DMS153 treated with DMSO at 0.1 percent for 48 hours (cell line): ENCODE data around the gene CAMTA1.
"Not testable (repeated sequence)": the region's sequence is repeated elsewhere in the genome, so short reads cannot be mapped to it uniquely, and the experiment has no call there.

Experiments used
- DNase-seq: peaks from one replicate; lab custom pipeline; 2025; ENCODE audit not compliant: unreplicated experiment; lab: John Stamatoyannopoulos, UW

CAMTA1 gene

DNA sequence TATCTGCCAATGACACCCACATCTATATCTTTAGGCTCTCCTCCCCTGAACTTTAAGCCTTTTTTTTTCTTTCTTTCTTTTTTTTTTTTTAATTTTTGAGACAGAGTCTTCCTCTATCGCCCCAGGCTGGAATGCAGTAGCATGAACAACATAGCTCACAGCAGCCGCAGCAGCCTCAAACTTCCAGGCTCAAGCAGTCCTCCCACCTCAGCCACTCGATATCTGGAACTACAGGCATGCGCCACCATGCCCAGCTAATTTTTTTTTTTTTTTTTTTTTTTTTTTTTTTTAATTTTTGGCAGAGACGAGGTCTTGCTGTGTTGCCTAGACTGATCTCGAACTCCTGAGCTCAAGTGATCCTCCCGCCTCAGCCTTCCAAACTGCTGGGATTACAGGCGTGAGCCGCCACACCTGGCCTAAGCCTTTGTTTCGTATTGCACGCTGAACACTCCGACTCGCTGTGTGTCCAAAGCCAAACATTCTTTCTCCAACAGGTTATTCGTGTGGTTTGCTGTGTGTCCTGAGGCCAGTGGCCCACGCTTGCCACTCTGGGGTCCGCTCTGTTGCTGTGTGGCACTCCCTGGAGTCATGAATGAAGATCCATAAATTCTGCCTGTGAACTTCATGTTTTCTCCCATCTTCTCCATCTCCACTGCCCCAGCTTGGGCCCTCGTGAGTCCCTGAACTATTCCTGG, 119.4 kb downstream of the CAMTA1 start:
- no peak for DNase-seq

DNA sequence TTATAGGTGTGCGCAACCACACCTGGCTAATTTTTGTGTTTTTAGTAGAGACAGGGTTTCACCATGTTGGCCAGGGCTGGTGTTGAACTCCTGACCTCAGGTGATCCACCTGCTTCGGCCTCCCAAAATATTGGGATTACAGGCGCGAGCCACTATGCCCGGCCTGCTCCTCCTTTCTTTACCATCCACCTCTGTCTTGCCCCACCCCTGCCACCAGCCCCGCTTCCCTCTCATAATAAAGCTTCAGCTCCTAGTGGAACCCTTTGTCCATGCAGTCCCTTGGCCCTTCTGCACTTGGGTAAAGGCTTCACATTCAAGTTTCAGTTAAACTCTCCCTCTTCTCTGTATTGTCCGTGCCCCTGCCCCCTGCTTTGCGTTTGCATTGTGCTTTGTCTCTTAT, 120.1 kb downstream of the CAMTA1 start:
- DNase-seq = no peak

DNA sequence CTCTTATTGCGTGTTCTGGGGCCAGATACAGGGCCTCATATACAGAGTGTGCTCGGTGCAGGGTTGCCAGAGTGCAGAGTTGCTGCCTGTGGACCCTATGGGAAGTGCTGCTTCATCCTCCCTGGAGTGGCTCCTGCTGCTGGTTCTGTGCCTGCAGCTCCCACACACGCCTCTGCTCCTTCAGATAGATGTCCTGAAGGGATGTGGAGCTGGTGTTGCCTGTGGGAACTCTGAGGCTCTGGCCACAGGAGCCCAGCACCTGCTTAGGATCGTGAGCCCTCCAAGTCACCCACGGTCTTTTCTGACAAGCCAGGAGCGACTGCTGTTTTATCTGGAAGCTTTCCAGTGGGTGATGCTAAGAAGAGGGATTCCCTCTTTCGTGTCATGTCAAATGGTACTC, 120.5 kb downstream of the CAMTA1 start:
- DNase-seq = no peak

DNA sequence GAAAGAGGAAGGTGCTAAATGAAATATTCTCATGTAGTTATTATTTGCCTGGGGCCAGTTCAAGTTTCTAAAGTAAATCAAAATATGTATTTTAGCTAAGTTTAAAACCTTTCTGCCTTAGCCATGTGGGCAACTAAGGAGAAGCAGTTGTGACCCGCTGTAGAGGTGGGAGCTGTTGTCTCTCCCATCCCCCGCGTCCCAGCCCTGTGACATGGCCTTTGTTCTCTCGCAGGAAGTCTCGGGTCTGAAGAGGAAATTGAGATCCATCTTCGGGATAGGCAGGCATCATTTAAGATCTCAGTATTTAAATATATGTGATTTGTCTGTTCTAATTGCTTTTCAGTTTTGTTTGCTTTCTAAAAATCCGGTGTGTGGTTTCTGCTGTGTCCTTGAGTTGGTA, 121.5 kb downstream of the CAMTA1 start:
- no peak for DNase-seq

DNA sequence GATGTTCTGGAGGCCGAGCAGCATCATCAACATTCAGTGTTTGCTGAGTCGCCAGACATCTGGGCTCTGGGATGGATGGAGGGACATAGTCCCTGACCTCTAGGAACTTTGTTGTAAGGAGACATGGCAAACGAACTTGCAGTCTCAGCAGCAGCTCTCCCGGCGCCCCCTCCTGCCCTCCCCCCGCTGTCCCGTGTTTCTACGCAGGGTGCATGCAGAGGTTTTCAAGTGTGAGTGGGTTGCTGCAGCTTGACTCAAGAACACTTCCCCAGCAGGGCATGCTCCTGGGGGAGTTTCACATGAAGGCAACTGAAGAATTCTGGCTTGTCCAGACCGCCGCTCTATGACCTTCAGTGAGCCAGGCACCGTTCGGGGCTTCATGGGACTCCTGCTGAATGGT, 121.9 kb downstream of the CAMTA1 start:
- DNase-seq = no peak

DNA sequence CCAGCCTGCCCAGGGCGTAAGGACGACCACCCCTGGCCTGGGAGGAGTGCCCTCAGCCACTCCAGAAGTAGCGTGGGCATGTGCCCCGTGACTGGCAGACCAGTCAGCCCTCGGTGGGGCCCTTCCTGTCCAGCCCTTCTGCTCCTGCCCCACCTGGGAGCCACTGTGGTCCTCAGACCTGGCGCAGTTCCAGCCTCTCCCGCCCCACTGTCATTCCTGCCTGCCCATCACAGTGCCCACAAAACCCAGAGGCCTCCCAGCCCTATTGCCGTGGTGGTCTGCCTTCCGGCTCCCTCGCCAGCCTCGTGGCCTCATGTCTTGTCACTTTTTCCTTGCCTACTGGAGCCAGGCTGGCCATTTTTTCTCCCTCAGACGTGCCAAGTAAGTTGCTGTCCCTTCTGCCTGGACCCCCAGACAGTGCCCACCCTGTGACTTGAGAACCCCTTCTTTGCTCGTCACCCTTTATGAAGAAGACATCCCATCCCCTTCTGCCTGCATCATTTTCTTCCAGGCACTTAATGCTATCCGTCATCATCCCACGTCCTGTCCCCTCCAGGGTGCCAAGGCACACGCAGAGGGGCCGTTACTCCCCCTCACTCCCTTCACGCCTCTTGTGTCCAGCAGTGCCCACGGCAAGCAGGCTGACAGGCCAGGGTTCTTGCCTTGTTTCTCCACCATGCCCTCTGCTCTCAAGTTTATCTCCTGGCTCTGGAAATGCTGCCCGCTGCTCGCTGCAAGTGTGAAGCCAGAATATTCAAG, 122.6 kb downstream of the CAMTA1 start:
- no peak for DNase-seq

DNA sequence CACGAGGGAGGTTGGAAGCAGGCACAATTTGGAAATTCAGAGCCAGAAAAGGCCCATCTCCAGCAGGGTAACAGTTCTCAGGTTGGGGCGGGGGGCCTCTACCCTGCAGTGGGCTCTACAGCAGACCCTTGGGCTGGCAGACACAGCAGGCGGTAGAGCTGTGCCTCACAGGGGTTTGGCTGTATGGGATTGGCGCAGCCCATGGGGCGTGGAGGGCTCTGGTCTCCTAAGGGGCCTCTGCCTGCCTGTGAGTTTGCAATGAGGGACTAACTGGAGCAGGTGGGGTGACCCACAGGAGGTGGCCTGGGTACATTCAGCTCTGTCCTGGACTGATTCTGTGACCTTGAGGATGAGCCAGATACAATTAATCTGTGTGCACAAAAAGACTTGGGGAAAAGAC, 124.1 kb downstream of the CAMTA1 start:
- no peak for DNase-seq

DNA sequence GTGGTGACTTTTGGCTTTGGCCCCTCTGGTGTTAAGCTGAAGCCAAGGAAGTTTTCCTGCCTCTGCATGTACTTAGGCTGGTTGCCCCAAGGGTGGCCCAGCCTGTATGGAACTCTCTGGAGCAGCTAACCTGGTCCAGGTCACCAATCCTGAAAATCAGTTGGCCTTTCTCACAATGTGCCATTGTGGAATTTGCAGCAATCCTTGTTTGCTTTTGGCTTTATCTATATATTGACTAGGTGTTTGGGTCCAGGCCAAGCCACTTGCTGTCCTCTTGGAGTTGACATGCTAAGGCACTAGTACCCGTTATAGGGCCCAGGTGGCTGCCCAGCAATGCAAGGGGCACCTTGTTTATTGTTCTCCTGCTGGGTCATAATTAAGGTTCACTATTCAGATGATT, 124.6 kb downstream of the CAMTA1 start:
- DNase-seq = no peak

DNA sequence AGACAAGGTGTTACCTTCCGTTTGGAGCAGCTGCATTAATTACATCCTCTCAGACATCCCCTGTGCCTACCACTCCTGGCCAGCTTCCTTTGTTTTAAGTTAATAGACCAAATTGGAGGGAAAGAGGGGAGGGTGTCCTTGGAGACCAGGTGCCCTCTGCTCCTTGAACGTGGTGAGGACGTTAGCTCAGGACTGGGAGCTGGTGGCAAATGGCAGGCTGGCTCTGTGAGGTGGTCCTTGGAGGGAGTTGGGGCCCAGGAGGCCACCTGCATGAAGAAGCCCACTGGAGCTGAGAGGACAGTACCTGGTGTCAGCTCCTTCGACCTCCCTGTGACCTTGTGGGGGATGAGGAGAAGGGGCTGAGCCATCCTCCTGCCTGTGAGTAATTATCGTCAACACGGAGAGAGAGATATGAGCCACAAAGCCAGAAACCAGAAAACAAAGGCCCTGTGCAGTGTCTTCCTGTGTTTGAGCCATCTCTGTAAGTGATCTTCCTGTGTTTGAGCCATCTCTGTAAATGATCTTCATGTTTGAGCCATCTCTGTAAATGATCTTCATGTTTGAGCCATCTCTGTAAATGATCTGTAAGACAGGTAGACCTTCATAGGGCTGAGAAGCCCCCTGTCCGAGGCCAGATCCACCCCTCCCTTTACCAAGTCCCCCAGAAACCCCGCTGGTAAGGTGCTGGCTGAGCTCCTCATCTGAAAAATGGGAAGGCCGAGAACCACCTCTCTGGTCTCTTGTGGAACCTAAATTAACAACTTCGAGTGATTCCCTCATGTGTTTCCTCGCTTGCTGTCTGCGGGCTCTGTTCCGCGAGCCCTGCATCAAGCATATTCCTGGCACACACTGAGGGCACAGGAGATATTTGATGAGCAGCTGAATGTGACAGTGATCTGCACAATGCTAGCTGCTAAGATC, 126.0 kb downstream of the CAMTA1 start:
- DNase-seq = no peak

DNA sequence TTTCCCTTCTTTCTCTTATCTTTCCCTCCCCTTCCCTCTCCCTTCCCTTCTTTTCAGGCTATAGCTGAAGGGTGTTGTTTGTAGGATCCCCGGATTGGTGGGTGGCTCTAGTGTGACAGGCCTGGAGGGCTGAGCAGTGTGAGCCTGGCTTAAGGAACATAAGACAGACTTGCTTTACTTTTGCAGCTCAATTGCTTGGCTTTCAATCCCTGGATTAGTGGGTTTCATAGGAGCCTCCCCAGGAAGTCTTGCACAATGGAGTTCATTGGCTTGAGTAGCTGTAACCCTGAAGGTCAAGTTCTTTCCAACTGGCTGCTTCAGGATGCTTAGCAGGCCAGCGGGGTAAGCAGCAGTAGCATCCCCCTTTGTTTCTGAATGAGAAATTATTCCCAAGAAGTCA, 126.7 kb downstream of the CAMTA1 start:
- DNase-seq = no peak

DNA sequence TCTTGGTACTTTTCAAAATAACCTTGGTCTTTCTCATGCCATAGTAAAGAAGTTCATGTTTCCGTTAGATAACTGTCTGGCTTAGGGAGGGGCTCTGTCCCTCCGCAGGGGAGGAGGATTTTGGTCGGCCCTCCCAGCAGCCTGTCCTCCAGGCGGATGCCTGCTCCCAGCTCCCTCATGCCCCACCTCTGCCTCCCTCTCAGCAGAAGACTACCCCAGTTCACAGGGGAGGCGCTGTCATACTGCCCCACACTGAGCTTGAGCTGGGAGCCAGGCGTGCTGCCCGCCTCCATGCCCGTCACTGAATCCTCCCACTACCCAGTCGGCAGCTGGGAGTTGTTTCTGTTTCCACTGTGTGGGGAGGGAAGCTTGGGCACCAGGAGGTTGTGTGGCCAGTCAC, 127.3 kb downstream of the CAMTA1 start:
- no peak for DNase-seq

DNA sequence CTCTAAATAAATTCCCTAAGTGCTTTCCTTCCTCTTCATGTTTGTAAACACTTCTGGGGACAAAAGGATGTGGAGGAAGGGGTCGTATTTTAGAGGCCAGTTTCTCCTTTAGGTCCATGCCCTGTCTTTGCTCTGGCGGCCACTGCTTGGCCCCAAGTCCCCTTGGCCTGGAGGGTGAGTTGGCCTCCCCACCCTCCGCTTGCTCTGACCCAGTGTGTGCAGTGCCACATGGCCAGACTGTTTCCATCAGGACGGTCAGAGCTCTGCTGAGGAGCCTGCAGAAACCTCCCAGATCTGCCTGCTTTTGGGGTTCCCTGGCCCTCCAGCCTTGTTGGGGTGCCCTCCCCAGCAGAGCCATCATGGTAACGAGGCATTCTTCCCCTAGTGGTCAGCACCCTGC, 127.8 kb downstream of the CAMTA1 start:
- no peak for DNase-seq

DNA sequence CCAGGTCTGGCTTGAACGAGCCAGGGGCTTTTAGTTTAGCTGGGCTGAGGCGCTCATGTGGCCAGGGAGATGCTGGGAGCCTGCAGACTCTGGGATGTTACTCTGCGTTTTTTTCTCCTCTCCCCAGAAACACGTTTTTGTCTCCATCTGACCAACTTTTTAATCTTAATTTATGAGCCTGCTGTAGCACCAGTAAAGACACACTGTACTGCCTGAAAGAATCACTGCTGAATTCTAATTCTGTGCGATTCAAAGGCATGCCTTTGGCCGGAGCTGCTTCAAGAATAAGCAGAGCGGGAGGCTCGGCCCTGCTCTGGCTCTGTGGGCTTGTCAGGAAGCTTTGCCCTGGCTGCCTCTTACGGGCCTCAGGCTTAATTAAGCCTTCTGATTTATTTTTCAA, 129.5 kb downstream of the CAMTA1 start:
- no peak for DNase-seq

DNA sequence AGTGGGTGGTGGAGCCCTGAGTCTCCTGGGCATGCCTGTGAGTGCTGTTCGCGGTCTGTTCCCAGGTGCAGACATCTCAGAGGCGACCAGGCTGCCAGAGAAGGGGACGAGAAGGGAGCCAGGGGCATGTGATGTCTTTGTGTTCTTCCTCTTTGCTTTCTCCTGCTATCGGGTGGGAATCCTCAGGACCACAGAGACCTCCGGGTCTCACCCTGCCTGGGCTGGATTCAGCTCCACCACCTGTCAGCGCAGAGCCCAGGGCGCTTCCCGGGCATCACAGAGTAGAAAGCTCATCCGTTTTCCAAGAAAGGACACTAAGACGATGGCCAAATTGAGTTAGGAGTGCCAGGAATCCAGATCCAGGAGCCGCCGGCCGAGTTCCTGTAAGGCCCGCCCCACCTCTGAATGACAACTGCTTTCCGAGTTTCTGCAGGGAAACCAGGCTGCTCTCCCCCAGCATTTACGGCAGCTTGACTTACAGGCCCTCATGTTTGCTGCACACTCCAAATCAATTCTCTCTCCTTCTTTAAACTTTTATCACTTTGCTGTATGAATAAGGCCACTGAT, 130.8 kb downstream of the CAMTA1 start:
- no peak for DNase-seq

DNA sequence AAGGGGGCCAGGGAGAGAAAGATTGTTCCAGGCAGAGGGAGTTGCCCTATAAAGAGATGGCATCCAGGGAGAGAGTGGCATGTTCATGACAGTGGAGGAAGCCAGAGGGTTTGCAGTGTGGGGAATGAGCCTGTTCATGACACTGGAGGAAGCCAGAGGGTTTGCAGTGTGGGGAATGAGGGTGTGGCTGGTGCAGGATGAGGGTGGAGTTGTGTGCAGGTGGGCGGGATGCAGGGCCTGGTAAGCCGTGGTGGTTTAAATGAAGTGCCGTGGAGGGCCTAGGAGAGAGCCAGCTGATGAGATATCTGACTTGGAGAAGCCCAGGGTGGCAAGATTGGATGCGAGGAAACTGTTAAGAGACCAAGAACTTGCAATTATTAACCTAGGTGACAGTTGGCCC, 131.8 kb downstream of the CAMTA1 start:
- no peak for DNase-seq

DNA sequence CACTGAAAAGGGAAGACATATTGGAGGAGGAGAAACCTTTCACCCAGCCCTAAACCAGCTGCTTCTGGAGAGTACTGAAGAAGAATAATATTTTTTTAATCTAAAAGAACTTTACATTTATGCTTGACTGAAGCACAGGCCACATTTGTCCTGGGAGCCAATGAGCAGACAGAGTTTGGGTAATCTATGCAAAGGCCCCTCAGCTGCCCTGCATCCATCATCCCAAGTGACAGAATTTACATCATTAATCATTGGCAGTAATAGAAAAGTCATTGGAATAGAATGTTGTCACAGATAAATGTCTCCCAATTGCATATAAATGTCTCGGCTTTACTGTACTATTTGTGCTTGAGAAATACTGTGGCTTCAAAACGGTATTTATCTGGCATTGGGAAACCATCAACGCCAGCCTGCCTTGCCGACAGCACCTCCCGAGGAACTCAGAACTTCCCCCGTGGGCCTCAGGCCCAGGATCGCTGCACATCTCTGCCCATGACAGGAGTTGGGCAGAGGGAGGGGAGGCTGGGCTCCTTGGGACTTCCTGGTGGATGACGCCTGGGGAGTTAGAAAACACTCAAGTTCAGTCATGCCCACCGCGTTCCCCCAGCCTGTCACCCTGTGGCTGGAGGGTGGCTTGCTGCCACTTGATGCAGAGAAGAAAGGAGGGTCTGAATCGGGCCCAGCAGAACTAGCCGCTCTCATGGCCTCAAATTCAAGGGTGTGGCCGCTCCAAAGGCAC, 133.1 kb downstream of the CAMTA1 start:
- no peak for DNase-seq

DNA sequence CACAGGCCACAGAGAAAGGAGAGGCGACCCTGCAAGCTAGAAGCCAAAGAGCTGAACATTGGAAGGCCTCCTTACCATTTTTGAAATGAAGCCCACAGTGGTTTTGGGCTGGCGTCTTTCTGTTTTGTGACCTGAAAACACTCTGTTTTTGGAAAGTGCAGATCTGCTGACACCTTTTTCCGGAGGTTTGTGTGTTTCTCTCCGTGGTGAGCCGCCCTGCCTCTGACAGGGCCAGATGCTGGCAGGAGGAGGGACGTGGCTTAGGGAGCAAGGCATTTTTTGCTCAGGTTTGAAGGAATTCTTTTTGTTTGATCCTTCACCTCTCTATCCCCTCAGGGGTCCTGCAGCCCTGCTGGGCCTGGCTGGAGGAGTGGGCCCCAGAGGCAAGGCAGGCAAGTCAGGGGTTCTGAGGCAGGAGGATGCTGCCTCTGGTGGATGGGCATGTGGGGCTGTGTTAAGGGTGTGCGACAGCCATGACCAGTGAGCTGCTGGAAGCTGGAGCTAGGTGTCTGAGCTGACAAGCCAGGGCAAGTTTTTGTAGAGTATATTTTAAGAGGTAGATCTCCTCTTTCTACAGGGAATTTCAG, 133.8 kb downstream of the CAMTA1 start:
- no peak for DNase-seq

DNA sequence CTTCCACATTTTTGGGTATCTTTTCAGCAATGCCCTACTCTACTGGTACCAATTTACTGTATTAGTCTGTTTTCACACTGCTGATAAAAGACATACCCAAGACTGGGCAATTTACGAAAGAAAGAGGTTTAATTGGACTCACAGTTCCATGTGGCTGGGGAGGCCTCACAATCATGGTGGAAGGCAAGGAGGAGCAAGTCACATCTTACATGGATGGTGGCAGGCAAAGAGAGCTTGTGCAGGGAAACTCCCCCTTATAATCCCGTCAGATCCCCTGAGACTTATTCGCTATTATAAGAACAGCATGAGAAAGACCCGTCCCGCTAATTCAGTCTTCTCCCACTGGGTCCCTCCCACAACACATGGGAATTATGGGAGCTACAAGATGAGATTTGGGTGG, 136.3 kb downstream of the CAMTA1 start:
- not testable (repeated sequence) for DNase-seq

DNA sequence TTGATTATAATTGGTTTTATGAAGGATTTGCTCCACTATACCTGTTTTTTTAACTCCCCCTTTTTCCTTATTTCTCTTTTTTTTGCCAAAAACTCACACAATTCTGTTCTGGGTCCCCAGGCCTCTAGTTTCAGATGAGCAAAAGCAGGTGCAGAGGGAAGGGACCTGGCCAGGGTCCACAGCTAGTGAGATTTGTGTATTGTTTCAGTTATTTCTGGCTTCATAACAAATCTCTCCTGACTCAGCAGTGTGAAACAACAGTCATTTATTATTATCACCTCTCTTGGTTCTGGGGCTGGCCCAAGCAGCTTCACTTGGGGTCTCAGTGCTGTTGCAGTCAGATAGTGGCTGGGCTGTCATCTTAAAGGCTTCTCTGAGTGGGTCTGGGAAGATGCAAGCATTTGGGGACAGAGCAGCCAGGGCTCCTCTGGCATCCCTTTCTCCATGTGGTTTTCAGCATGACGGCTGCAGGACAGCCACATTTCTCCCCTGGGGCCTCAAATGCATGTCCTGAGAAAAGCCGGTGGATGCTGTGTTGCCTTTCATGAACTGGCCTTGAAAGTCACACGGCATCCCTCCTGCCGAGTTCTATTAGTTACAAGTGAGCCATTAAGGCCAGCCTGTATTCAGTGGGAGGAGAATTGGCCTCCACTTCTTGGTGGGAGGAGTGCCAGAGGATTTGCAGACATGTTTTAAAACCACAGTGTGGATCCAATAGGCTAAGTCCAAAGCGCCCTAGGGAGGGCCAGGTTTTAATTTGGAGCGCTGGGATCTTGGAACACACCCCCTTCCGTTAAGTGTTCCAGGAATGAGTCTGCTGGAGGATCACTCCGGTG, 137.1 kb downstream of the CAMTA1 start:
- DNase-seq = peak; percentile 7
